ENCODE results near the gene NPM1.
"Not testable (repeated sequence)": the region's sequence is repeated elsewhere in the genome, so short reads cannot be mapped to it uniquely, and the experiment has no call there.

NPM1 gene

GRCh38 chr5:171413153-171413910 lies 25.7 kb downstream of the NPM1 start:
- DNase-seq (ENCODE audit: low read depth) = no peak

DNA sequence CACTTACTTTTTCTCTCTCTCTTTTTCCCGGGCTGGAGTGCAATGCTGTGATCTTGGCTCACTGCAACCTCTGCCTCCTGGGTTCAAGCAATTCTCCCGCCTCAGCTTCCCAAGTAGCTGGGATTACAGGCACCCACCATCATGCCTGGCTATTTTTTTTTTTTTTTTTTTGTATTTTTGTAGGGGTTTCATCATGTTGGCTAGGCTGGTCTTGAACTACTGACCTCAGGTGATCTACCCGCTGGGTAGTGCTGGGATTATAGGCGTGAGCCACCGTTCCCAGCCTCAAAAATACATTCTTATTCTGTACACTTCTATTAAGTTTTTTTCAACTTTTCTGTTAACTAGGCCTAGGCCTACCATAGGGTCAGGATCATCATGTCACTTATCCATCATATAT lies 26.3 kb downstream of the NPM1 start:
- DNase-seq (ENCODE audit: low read depth) = not testable (repeated sequence)

- no peak for DNase-seq (ENCODE audit: low read depth)
Observed at GRCh38 chr5:171415115-171415730, 27.6 kb downstream of the NPM1 start.

DNA sequence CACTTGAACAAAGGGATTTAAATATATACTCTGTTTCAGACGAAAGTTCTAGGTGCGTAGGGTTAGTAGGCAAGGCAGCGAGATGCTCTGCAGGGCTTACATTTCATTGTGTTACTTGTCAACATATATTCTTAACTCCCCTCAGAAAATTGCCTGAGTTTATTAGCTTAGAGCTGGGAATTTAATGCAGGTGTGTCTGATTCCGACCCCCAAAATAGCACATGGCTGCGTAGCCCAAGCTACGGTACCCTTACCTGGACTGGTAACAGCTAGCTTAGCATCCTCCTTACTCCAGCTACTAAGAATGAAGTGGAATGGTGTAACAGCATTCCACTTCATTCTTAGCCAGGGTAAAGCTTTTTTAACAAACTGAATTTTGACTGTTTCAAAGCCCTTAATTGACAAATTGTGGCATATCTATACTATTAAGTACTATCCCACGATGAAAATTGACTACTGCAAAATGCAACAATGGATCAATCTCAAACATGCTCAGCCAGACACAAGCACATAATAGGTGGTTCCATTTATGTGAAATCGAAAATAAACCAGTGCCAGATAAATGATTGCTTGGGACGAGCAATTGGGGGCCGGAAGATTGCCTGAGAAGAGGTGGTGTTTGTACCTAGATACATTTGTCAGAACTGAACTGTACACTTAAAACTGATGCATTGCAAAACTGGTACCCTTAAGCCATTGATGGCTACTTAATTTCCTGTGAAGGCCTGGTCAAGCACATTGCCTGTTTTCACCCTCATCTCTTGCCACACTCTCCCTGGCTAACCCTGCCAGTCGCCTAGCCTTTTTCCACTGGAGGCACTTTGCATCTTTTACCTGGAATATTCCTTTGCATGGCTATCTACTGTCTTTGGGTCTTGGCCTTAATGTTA lies 28.8 kb downstream of the NPM1 start:
- no peak for DNase-seq (ENCODE audit: low read depth)

- DNase-seq (ENCODE audit: low read depth) = peak; percentile 16
Observed at GRCh38 chr5:171418316-171418981, 30.8 kb downstream of the NPM1 start.

- no peak for DNase-seq (ENCODE audit: low read depth)
Observed at GRCh38 chr5:171418982-171419687, 31.5 kb downstream of the NPM1 start, which contains the start of gene FGF18. TSS of gene FGF18 (plus strand) at chr5:171419647. CDS start at chr5:171420200, 553 bp downstream.

GRCh38 chr5:171419688-171420430 lies 32.2 kb downstream of the NPM1 start:
- no peak for DNase-seq (ENCODE audit: low read depth)

DNA sequence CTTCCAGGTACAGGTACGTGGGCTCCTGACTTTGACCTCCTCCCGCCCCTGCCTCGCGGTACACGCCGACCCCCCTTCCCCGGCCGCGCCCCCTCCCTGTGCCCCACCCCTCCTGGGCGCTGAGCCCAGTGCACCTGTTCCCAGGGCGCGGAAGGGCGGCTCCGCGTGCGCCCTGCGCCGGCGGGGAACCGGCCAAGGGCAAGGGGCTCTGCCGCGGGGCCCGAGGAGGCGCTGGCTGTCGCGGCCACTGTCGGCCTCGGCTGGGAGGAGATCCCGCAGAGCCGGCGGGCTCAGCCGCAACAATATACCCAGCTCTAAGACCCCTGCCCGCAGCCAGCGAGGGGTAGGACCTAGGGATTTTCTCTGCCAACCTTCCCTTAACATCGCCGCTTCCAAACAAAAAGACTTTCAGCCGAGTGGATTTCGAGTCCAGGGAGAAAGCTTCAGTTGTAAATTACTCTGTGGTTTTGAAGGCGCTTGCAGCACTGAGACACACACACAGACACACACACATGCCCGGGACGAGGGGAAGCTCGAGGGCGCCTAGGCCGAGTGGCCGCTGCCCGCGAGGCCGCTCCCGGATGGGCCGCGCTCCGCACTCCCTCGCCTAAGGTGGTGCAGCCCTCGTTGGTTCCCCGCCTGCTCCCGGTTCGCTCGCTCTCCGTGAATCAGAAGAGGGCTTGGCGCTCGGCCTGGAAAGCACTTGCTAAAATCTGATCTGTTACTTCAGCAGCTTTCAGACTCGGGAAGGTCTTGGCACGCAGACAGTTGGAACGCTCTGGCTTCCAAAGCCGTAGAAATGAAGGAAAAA lies 33.0 kb downstream of the NPM1 start:
- DNase-seq (ENCODE audit: low read depth) = no peak

- no peak for DNase-seq (ENCODE audit: low read depth)
Observed at GRCh38 chr5:171421331-171422262, 33.9 kb downstream of the NPM1 start.

DNA sequence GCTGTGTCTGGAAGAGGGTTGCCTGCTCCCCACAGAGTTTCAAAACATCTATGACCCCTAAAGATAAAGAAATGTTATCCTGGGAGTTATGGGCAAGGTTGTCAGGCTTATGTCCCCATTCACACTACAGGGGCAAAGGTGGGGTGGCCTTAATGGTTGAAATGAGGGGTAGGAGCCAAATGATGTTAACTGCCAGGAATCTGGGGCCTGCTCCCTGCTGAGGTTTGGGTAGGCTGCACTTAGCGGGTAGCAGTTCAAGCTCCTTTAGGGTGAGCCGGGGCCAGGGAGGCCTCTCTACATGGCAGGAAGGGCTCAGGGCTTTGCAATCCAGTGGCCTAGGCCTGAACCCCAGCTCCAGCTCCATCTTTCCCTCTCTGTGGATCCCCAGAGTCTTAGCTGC lies 34.8 kb downstream of the NPM1 start:
- no peak for DNase-seq (ENCODE audit: low read depth)

DNA sequence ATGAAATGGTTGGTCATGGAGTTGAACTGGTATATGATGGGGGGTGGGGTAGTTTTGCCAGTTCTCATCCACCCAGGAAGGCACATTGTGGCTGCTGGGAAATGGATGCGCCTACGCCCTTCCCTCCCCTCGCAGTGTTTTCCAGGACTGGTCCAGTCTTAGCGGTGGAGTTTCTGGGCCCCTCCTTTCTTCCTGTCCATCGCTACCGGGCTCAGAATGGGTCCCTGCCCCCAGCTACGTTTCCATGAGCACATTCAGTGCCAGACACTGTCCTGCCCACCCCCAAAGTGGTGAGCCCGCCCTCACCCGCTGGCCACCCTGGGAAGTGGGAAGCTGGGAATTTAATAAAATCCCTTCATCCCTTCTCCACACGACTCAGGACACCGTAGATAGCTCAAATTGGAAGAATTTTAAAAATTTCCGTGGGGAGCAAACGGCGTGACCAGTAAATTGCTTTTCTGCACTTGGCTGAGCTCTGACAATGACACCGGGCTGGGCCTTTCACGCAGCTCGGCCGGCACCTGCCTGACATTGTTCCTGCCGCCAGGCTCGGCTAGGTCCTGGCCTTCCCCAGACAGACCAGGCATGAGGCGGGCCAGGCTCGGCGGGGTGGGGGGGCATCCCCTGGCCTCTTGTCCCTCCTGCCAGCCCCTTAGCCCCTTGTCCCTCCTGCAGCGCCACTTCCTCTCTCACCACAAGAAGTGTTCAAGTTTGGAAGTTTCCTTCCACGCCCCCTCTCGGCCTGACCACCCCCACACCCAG lies 35.4 kb downstream of the NPM1 start:
- DNase-seq (ENCODE audit: low read depth) = no peak

DNA sequence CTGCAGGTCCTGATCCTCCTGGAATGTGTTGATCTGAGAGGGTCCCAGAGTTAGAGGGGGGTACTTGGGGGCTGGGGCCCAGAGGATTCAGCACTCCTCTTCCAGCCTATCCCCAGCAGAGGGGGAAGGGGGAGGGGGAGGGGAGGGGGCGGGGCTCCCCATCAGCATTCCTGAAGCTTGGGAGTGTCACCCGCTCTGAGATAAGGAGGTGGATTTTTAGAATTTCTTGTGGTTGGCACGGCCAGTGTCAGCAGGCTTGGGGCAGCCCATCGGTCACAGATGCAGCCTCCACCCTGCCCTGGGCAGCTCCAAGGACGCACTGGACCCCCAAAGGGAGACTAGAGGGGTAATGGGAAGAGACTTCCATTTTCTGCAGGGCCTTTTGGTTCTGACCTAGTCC lies 37.1 kb downstream of the NPM1 start:
- DNase-seq (ENCODE audit: low read depth) = no peak

- DNase-seq (ENCODE audit: low read depth) = no peak
Observed at GRCh38 chr5:171425596-171426244, 38.1 kb downstream of the NPM1 start.

GRCh38 chr5:171426266-171426665 lies 38.6 kb downstream of the NPM1 start:
- no peak for DNase-seq (ENCODE audit: low read depth)

DNA sequence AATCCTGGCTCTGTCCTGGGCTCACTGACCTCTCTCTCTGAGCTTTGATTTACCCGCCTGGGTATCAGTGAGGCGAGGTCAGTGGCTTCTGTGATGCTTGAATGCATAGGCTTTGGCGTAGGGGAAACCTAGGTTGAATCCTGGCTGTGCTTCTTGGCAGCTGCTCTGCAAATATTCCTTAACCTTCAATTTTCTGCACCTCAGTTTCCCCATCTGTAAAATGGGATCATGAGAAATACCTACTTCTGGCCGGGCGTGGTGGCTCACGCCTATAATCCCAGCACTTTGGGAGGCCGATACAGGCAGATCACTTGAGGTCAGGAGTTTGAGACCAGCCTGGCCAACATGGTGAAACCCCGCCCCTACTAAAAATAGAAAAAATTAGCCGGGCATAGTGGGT lies 39.0 kb downstream of the NPM1 start:
- DNase-seq (ENCODE audit: low read depth) = no peak

- DNase-seq (ENCODE audit: low read depth) = no peak
Observed at GRCh38 chr5:171427318-171428167, 39.9 kb downstream of the NPM1 start.
